CD1c-positive myeloid dendritic cell (primary cell): ENCODE measurements around the gene SDS.
A peak's percentile ranks its signal among the peaks of the same experiment; 100 is the strongest.
"Not testable (repeated sequence)": the region's sequence is repeated elsewhere in the genome, so short reads cannot be mapped to it uniquely, and the experiment has no call there.

Experiments used
- DNase-seq: peaks from one replicate; pipeline ENCODE4 v3.0.0-alpha.2; 2016; ENCODE audit errors: extremely low spot score

Gene SDS

DNA sequence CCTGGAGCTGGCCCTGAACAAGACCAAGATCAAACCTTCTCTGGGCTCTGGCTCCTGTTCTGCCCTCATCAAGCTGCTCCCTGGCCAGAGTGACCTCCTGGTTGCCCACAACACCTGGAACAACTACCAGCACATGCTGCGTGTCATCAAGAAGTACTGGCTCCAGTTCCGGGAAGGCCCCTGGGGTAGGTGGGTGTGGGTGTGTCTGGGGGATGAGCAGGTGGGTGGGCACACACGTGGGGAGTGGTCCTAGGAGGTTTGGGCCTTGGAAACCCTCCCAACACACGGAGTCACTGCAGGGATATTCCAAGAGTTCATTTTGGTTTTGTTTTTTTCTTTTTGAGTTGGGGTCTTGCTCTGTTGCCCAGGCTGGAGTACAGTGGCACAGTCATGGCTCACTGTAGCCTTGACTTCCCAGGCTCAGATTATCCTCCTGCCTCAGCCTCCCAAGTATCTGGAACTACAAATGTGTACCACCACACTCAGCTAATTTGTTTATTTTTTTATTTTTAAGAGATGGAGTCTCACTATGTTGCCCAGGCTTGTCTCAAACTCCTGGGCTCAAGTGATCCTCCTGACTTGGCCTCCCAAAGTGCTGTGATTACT lies 28.8 kb downstream of the SDS start:
- no peak for DNase-seq

GRCh38 chr12:113373969-113374368 lies 29.7 kb downstream of the SDS start:
- DNase-seq: no peak

DNA sequence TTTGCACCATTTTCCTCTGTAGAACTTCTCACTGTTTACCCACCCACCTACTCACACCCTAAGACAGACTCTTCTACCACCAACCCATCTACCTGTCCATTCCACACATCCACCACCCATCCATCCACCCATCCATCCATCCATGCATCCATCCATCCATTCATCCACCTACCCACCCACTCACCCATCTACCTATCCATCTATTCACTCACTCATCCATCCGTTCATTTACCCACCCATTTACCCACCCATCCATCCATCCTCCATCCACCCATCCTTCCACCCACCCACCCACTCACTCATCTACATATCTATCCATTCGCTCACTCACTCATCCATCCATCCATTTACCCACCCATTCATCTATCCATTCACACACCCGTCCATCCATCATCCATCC lies 30.2 kb downstream of the SDS start:
- DNase-seq: no peak

DNA sequence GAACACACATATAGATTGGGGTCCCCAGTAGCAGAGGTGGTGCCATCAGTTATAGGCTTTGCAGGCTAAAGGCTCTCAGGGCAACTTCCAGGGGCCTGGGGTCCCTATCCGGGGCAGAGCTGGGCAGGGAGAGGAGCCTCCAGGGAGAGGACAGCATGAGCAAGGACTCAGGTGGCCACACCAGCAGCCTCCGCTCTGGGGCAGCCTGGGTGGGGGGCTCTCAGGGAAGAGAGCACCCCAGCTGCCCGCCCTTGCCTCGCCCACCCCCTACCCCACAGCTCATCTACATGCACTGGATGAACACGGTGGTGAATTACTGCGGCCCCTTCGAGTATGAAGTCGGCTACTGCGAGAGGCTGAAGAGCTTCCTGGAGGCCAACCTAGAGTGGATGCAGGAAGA lies 31.3 kb downstream of the SDS start:
- no peak for DNase-seq

- no peak for DNase-seq
Measured at GRCh38 chr12:113371808-113372207, 31.9 kb downstream of the SDS start.

DNA sequence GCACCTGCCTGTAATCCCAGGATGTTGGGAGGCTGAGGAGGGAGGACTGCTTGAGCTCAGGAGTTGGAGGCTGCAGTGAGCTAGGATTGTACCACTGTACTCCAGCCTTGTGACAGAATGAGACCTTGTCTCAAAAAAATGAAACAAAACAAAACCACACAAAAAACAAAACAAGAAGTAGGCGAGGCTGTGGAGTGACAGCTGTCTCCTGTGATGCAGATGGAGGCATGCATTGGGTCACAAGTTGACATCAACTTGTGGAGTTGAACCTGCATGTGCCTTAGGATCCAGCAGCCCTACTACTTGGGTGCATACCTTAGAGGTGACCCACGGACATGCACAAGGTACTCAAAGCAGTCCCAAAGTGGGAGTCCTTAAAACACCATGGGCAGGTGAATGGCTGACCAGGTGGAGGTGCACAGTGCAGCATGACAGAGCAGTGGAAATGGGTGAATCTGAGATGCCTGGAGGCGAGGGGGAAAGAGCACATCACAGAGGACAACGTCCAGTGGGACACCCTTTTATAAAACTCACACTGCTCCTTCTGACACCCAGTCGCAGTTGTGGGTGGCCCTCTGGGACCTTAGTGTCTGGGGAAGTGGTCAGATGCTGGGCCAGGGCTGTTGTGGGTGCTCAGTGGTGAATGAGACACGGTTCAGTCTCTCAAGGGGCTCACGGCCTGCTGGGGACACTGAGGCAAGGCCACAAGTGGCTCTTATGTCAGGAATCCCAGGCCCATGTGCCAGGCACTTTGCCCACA lies 32.6 kb downstream of the SDS start:
- DNase-seq: no peak

DNA sequence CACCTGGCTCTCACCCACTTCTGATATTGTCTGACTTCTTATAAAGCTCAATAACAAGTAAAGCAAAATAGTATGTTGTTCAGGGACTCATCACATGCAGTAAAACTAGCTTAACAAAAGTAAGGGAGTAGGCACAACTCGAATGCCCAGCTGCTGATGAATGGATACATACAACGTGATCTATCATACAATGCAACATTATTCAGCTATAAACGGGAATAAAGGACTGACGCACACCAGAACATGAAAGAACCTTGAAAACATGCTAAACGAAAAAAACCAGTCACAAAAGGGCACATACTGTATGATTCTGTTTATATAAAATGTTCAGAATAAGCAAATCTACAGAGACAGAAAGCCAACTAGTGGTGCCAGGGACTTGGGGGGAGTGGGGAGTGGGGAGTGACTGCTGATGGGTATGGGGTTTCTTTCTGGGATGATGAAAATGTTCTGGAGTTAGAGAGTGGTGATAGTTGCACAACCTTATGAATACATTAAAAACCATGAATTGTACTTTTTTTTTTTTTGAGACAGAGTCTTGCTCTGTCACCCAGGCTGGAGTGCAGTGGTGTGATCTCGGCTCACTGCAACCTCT lies 34.2 kb downstream of the SDS start:
- no peak for DNase-seq

DNA sequence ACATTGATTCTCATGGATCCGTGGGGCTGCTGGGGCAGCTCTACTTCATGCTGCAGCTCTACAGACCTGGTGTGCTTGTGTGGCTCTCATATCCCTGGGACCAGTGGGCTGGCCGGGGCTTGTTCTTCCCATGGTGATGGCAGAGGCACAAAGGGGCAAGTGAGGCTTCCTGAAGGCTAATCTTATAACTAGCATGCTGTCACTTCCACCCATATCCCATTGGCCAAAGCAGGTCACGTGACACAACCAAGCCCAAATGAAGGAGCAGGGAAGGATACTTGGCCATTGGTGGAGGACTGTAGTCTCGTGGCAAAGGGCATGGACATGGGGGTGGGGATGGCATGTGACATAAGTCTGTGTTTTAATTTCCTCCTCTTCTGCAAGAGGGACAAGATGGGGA lies 35.4 kb downstream of the SDS start:
- no peak for DNase-seq

- no peak for DNase-seq
Measured at GRCh38 chr12:113366827-113367226, 36.9 kb downstream of the SDS start.

- DNase-seq: no peak
Measured at GRCh38 chr12:113365639-113366395, 37.9 kb downstream of the SDS start.

DNA sequence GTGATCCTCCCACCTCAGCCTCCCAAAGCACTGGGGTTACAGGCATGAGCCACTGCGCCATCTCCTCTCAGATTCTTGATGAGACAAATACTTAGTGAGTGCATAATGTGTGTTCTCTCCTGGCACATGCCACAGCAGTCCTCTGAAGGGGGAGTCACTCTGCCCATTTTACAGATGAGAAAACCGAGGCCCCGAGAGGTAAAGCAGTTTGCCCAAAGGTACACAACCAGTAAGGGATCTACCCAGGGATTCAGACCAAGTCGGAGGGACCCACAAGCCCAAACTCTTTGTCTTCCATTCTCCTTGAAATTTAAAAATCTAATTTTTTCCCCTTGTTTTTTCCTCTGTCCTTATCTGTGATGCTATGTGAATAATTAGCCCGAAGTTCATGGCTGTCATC lies 39.0 kb downstream of the SDS start:
- no peak for DNase-seq

- DNase-seq: peak; percentile 7
Measured at GRCh38 chr12:113361574-113362370, 41.9 kb downstream of the SDS start.

- DNase-seq: peak; percentile 64
Measured at GRCh38 chr12:113359939-113360748, 43.5 kb downstream of the SDS start.

- DNase-seq: peak; percentile 79
Measured at GRCh38 chr12:113359133-113359938, 44.4 kb downstream of the SDS start.

GRCh38 chr12:113358381-113359132 lies 45.1 kb downstream of the SDS start, which contains the start of gene PLBD2:
Gene PLBD2 (plus strand): TSS chr12:113358587. CDS start chr12:113358601, 14 bp downstream.
- peak; percentile 98 for DNase-seq

DNA sequence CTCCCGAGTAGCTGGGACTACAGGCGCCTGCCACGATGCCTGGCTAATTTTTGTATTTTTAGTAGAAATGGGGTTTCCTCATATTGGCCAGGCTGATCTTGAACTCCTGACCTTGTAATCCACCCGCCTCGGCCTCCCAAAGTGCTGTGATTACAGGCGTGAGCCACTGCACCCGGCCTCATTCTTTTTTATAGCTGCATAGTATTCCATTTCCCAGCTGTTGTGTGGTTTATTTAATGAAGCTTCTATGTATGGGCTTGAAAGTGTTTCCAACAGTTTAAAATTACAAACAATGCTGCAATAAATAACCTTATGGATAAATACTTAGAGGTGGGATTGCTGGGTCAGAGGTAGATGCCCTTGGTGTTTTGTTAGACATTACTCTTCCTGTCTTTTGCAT lies 49.5 kb downstream of the SDS start:
- not testable (repeated sequence) for DNase-seq

GRCh38 chr12:113351089-113351488 lies 52.6 kb downstream of the SDS start:
- DNase-seq: no peak

DNA sequence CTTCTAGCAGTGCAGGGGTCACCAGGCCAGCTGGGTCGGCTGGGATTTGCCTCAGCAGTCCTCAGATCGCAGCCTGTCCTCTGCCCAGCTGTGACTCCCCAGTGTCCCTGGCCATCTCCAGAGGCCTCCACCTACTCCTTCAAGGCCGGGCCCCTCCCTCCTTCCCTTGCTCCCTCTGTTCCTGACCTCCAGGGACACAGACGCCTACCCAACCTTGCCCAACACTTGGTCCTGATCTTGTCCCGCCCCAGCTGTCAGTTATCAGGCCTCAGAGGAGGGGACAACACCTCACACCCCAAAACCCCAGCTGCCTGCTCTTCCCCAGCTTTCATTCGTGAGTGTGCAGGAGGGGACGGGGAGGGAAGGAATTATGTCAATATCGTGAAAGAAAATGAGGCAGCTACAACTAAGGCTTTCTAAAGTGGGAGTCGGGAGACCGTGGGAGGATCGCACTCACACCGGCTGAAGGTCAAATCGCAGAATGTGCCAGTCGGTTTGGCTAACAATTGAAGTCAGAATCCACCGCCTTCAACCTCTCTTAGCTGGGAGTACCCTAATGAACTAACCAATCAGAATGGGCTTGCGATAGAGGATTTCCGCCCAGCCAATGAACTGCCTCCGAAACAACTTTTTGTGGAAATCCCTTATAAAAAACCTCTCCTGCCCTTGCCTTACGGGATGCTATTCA lies 54.7 kb downstream of the SDS start:
- no peak for DNase-seq
